GM19372 (cell line): ENCODE measurements around the gene UNC93B1.
"Not testable (repeated sequence)": the region's sequence is repeated elsewhere in the genome, so short reads cannot be mapped to it uniquely, and the experiment has no call there.

ENCODE experiments used
- ATAC-seq: cut with Tn5 transposase; IDR thresholded peaks from one replicate; pipeline ENCODE4 v1.9.1; 2021; ENCODE audit warnings: mild to moderate bottlenecking, low read depth, moderate library complexity; ENCODE audit not compliant: unreplicated experiment

The UNC93B1 gene

GRCh38 chr11:68010090-68011041, 6.5 kb upstream of the UNC93B1 start, which contains the start of gene ALDH3B1:
Gene ALDH3B1, plus strand, starts transcription at chr11:68010327. Its CDS starts 4,971 bp downstream, at chr11:68015298.
- ATAC-seq = no peak

- ATAC-seq = no peak
These were observed 5.6 kb upstream of the UNC93B1 start for GRCh38 chr11:68009391-68010089.

- ATAC-seq = no peak
These were observed 4.8 kb upstream of the UNC93B1 start for GRCh38 chr11:68008381-68009337.

GRCh38 chr11:68007498-68008380, 3.8 kb upstream of the UNC93B1 start:
- ATAC-seq = no peak

- no peak for ATAC-seq
These were observed 2.8 kb upstream of the UNC93B1 start for GRCh38 chr11:68006606-68007166.

- no peak for ATAC-seq
These were observed 846 bp upstream of the UNC93B1 start for GRCh38 chr11:68004551-68005335.

GRCh38 chr11:68002938-68003845, 705 bp downstream of the UNC93B1 start:
- peak; percentile 26 for ATAC-seq

- ATAC-seq = no peak
These were observed 1.3 kb downstream of the UNC93B1 start for GRCh38 chr11:68002575-68002937.

- ATAC-seq = no peak
These were observed 4.2 kb downstream of the UNC93B1 start for GRCh38 chr11:67999704-68000103.

- ATAC-seq = no peak
These were observed 4.7 kb downstream of the UNC93B1 start for GRCh38 chr11:67999201-67999629.

GRCh38 chr11:67998150-67999045, 5.5 kb downstream of the UNC93B1 start:
- ATAC-seq = no peak

- no peak for ATAC-seq
These were observed 6.4 kb downstream of the UNC93B1 start for GRCh38 chr11:67997475-67997921.

GRCh38 chr11:67996622-67997474, 7.0 kb downstream of the UNC93B1 start:
- no peak for ATAC-seq

GRCh38 chr11:67996051-67996450, 7.8 kb downstream of the UNC93B1 start:
- ATAC-seq = no peak

- not testable (repeated sequence) for ATAC-seq
These were observed 8.3 kb downstream of the UNC93B1 start for GRCh38 chr11:67995579-67995978.
